ENCODE results near the gene AP2A1. TPM values are rescaled to one million over a fixed set of nuclear protein-coding genes. Genes with fewer than 3 reads are reported as not detected.

The AP2A1 gene
- total and polyA plus RNA-seq, 2 of the 13 experiments (the other 11 are each of a cell fraction or from before 2014, with no cell fraction given): 22.7 to 39.7 TPM

DNA sequence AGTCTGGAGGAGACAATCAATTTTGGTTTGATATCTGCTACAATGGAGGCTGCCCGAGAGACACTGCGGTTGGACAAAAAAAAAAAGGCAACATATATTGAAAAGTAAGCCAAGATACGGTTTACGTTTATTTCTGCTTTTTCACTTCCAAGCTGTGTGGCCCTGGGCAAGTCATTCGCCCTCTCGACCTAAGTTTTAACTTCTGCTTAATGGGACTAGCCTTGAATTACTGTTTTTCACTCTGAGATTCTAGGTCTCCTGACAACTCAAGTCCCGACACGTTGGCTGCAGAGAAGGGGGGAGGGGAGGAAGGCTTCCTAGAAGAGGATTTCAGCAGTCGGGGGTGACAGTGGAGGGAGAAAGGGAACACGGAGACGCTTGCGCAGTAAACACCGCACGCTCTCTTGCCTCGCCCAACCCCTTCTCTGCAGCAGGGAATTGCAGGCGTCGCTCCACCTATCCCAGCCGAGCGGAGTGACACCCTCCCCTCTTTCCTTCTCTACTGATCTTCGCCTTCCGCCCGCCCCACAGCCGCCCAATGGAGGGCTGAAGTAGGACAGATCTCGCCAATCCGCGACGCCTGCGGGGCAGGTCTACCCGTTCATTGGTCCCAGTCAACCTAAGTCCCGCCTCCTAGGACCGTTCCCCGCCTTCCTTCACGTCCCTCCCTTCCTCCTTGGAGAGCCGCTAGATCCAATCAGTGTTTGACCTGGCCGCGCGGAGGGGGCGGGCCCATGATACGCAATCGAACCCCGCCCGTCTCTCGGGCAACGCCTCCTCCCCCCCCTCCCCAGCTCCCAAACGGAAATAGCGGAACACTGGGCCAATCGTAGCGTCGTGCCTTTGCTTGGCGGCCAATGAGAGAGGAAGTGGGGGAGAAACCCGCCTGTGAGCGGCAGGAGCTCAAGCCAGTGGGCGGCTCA, 533 bp upstream of the AP2A1 start (continued):
- no peak for TF ChIP-seq PAWR (CRISPR knock-in tag; IDR thresholded peaks at IDR 0.05; ENCODE audit: borderline replicate concordance)
- peak; percentile 51; the same call in 1 of the 2 replicates for TF ChIP-seq ZNF614 (CRISPR knock-in tag; IDR thresholded peaks at IDR 0.05; ENCODE audit: borderline replicate concordance)
- no peak for TF ChIP-seq ZNF672 (CRISPR knock-in tag; IDR thresholded peaks at IDR 0.05)
- TF ChIP-seq, protein P1, sequence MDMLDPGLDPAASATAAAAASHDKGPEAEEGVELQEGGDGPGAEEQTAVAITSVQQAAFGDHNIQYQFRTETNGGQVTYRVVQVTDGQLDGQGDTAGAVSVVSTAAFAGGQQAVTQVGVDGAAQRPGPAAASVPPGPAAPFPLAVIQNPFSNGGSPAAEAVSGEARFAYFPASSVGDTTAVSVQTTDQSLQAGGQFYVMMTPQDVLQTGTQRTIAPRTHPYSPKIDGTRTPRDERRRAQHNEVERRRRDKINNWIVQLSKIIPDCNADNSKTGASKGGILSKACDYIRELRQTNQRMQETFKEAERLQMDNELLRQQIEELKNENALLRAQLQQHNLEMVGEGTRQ (IDR thresholded peaks at IDR 0.05; ENCODE audit: low read depth, low read length): no peak
- TF ChIP-seq, protein P1 (CRISPR knock-in tag; IDR thresholded peaks at IDR 0.05; ENCODE audit: borderline replicate concordance): no peak
- TF ChIP-seq CHD4 (IDR thresholded peaks at IDR 0.05; ENCODE audit: borderline replicate concordance, low read length): peak; percentile 54; the same call in 1 of the 2 replicates
- TF ChIP-seq, protein P2, sequence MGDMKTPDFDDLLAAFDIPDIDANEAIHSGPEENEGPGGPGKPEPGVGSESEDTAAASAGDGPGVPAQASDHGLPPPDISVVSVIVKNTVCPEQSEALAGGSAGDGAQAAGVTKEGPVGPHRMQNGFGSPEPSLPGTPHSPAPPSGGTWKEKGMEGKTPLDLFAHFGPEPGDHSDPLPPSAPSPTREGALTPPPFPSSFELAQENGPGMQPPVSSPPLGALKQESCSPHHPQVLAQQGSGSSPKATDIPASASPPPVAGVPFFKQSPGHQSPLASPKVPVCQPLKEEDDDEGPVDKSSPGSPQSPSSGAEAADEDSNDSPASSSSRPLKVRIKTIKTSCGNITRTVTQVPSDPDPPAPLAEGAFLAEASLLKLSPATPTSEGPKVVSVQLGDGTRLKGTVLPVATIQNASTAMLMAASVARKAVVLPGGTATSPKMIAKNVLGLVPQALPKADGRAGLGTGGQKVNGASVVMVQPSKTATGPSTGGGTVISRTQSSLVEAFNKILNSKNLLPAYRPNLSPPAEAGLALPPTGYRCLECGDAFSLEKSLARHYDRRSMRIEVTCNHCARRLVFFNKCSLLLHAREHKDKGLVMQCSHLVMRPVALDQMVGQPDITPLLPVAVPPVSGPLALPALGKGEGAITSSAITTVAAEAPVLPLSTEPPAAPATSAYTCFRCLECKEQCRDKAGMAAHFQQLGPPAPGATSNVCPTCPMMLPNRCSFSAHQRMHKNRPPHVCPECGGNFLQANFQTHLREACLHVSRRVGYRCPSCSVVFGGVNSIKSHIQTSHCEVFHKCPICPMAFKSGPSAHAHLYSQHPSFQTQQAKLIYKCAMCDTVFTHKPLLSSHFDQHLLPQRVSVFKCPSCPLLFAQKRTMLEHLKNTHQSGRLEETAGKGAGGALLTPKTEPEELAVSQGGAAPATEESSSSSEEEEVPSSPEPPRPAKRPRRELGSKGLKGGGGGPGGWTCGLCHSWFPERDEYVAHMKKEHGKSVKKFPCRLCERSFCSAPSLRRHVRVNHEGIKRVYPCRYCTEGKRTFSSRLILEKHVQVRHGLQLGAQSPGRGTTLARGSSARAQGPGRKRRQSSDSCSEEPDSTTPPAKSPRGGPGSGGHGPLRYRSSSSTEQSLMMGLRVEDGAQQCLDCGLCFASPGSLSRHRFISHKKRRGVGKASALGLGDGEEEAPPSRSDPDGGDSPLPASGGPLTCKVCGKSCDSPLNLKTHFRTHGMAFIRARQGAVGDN (CRISPR knock-in tag; IDR thresholded peaks at IDR 0.05): peak; percentile 58; the same call in 1 of the 2 replicates
- TF ChIP-seq, protein P3, sequence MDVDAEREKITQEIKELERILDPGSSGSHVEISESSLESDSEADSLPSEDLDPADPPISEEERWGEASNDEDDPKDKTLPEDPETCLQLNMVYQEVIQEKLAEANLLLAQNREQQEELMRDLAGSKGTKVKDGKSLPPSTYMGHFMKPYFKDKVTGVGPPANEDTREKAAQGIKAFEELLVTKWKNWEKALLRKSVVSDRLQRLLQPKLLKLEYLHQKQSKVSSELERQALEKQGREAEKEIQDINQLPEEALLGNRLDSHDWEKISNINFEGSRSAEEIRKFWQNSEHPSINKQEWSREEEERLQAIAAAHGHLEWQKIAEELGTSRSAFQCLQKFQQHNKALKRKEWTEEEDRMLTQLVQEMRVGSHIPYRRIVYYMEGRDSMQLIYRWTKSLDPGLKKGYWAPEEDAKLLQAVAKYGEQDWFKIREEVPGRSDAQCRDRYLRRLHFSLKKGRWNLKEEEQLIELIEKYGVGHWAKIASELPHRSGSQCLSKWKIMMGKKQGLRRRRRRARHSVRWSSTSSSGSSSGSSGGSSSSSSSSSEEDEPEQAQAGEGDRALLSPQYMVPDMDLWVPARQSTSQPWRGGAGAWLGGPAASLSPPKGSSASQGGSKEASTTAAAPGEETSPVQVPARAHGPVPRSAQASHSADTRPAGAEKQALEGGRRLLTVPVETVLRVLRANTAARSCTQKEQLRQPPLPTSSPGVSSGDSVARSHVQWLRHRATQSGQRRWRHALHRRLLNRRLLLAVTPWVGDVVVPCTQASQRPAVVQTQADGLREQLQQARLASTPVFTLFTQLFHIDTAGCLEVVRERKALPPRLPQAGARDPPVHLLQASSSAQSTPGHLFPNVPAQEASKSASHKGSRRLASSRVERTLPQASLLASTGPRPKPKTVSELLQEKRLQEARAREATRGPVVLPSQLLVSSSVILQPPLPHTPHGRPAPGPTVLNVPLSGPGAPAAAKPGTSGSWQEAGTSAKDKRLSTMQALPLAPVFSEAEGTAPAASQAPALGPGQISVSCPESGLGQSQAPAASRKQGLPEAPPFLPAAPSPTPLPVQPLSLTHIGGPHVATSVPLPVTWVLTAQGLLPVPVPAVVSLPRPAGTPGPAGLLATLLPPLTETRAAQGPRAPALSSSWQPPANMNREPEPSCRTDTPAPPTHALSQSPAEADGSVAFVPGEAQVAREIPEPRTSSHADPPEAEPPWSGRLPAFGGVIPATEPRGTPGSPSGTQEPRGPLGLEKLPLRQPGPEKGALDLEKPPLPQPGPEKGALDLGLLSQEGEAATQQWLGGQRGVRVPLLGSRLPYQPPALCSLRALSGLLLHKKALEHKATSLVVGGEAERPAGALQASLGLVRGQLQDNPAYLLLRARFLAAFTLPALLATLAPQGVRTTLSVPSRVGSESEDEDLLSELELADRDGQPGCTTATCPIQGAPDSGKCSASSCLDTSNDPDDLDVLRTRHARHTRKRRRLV (CRISPR knock-in tag; IDR thresholded peaks at IDR 0.05): no peak
- TF ChIP-seq CREB1 (IDR thresholded peaks at IDR 0.05): peak; percentile 82
- TF ChIP-seq CREB1 (CRISPR knock-in tag; IDR thresholded peaks at IDR 0.05): peak; percentile 94
- TF ChIP-seq RNF2 (conservative IDR thresholded peaks at IDR 0.05; ENCODE audit: low read depth): no peak
- peak; percentile 44; the same call in 1 of the 2 replicates for TF ChIP-seq CEBPG (CRISPR knock-in tag; IDR thresholded peaks at IDR 0.05)
- peak; percentile 69 for TF ChIP-seq KAT8 (CRISPR knock-in tag; IDR thresholded peaks at IDR 0.05)
- peak; percentile 73; the same call in 1 of the 2 replicates for TF ChIP-seq RFX1 (IDR thresholded peaks at IDR 0.05)
